ENCODE data around the gene SAMD9.

DNA sequence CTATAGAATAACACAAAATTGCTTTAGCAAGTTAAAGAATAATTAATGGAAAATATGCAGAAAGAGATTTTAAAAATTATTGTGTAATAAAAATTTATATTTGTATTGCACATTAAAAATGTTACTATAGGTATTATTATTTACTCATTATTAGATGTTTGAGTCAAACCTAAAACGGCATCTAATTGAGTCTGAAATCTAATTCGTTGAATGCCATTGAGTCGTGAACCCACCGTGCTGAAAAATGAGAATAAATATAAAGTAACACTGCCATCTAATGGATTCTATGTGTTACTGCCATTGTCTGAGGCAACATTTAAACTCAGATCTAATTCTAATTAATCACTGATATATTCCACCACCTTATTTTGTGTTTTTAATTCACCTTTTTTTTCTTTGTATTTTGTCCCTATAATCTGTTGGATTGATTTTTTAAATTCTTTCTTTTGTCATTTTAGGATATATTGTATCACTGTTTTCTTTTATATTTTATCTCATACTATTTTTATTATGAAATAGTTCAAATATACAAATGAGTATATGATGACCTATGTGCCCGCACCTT is 62.2 kb downstream of the SAMD9 start:
- TF ChIP-seq, protein P1, sequence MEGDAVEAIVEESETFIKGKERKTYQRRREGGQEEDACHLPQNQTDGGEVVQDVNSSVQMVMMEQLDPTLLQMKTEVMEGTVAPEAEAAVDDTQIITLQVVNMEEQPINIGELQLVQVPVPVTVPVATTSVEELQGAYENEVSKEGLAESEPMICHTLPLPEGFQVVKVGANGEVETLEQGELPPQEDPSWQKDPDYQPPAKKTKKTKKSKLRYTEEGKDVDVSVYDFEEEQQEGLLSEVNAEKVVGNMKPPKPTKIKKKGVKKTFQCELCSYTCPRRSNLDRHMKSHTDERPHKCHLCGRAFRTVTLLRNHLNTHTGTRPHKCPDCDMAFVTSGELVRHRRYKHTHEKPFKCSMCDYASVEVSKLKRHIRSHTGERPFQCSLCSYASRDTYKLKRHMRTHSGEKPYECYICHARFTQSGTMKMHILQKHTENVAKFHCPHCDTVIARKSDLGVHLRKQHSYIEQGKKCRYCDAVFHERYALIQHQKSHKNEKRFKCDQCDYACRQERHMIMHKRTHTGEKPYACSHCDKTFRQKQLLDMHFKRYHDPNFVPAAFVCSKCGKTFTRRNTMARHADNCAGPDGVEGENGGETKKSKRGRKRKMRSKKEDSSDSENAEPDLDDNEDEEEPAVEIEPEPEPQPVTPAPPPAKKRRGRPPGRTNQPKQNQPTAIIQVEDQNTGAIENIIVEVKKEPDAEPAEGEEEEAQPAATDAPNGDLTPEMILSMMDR (IDR thresholded peaks at IDR 0.05; ENCODE audit: low read depth, low read length) = peak; percentile 52
- TF ChIP-seq POLR2A (IDR thresholded peaks at IDR 0.05; ENCODE audit: extremely low read depth, insufficient read length) = no peak

Measured in NB4 (cell line).